Neural cell (in vitro differentiated cells): ENCODE results near the gene CWC27.

Source experiments
- TF ChIP-seq, protein P1 (sequence below): fragments of 450-650 bp; IDR thresholded peaks from 2 replicates; pipeline ENCODE4 v1.5.1; 2014; ENCODE audit warnings: antibody characterized with exemption, mild to moderate bottlenecking, moderate library complexity; ENCODE audit not compliant: poor library complexity, severe bottlenecking
- TF ChIP-seq, protein P2 (sequence below): IDR thresholded peaks from 2 replicates; pipeline ENCODE4 v1.6.1; 2012; ENCODE audit warnings: borderline replicate concordance

DNA sequence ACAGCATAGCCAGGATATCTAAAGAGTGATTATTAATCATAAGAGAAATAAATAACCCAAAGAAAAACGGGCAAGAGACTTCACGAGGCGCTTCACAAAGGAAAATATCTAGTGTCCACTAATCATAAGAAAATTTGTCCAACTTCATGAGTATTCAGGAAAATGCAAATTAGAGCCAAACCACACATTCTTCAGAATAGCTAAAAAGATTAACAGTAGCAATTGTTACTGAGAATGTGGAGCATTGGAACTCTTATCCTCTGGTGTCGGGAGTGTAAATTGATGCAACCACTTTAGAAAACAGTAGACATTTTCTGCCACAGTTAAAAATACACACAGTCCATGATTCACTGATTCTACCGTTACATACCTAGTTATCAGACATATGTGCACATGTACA is 145.7 kb downstream of the CWC27 start:
- TF ChIP-seq, protein P1, sequence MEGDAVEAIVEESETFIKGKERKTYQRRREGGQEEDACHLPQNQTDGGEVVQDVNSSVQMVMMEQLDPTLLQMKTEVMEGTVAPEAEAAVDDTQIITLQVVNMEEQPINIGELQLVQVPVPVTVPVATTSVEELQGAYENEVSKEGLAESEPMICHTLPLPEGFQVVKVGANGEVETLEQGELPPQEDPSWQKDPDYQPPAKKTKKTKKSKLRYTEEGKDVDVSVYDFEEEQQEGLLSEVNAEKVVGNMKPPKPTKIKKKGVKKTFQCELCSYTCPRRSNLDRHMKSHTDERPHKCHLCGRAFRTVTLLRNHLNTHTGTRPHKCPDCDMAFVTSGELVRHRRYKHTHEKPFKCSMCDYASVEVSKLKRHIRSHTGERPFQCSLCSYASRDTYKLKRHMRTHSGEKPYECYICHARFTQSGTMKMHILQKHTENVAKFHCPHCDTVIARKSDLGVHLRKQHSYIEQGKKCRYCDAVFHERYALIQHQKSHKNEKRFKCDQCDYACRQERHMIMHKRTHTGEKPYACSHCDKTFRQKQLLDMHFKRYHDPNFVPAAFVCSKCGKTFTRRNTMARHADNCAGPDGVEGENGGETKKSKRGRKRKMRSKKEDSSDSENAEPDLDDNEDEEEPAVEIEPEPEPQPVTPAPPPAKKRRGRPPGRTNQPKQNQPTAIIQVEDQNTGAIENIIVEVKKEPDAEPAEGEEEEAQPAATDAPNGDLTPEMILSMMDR = no peak
- TF ChIP-seq, protein P2, sequence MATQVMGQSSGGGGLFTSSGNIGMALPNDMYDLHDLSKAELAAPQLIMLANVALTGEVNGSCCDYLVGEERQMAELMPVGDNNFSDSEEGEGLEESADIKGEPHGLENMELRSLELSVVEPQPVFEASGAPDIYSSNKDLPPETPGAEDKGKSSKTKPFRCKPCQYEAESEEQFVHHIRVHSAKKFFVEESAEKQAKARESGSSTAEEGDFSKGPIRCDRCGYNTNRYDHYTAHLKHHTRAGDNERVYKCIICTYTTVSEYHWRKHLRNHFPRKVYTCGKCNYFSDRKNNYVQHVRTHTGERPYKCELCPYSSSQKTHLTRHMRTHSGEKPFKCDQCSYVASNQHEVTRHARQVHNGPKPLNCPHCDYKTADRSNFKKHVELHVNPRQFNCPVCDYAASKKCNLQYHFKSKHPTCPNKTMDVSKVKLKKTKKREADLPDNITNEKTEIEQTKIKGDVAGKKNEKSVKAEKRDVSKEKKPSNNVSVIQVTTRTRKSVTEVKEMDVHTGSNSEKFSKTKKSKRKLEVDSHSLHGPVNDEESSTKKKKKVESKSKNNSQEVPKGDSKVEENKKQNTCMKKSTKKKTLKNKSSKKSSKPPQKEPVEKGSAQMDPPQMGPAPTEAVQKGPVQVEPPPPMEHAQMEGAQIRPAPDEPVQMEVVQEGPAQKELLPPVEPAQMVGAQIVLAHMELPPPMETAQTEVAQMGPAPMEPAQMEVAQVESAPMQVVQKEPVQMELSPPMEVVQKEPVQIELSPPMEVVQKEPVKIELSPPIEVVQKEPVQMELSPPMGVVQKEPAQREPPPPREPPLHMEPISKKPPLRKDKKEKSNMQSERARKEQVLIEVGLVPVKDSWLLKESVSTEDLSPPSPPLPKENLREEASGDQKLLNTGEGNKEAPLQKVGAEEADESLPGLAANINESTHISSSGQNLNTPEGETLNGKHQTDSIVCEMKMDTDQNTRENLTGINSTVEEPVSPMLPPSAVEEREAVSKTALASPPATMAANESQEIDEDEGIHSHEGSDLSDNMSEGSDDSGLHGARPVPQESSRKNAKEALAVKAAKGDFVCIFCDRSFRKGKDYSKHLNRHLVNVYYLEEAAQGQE = no peak
